HCT116 (cell line): ENCODE measurements around the gene WASF2.

Source experiments
- POLR2A ChIP-seq: IDR thresholded peaks from 2 replicates; pipeline ENCODE4 v1.7.0; 2011; ENCODE audit warnings: borderline replicate concordance; ENCODE audit not compliant: insufficient read depth, insufficient read length; ENCODE audit errors: extremely low read depth
- POLR2AphosphoS5 ChIP-seq: IDR thresholded peaks from 2 replicates; pipeline ENCODE4 v1.6.1; 2011; ENCODE audit warnings: mild to moderate bottlenecking, low read depth, low read length, moderate library complexity
- RAD21 ChIP-seq: IDR thresholded peaks from 2 replicates; pipeline ENCODE4 v1.6.1; 2012; ENCODE audit warnings: low read depth, mild to moderate bottlenecking
- TF ChIP-seq, protein P1 (sequence below), 3 experiments: fragments of 200-600 bp in 1 of 3; sonication (generic) in 1 of 3; IDR thresholded peaks in 2 of 3; conservative IDR thresholded peaks in 1 of 3; 2 replicates each; pipeline ENCODE4 v1.5.1; 2012 to 2017; ENCODE audit warnings: low read depth in 2 of 3, low read length in 2 of 3, antibody characterized with exemption in 1 of 3, borderline replicate concordance in 1 of 3, control low read depth in 1 of 3, mild to moderate bottlenecking in 1 of 3, mixed read lengths in 1 of 3, mixed run types in 1 of 3, moderate library complexity in 1 of 3; ENCODE audit not compliant: insufficient read depth in 1 of 3
- TF ChIP-seq, protein P2 (sequence below): IDR thresholded peaks from 2 replicates; pipeline ENCODE4 v1.6.1; 2012

DNA sequence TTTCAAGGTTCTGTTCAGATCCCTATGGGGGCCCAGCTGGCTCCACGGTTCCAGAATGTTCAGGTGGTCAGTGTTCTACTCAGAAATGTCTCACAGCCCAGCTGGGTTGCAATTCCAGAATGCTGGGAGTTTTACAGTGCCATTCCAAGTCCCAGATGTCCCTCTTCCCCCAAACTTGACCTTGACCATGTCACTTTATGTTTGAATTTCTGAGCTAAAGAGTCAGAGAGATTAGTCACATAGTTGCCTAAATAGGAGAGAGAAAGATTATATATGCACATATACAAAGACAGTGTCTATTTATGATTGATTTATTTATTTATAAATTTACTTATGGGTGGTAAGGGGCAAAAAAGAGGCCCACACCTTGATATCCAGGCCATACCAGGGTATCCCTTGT is 95.0 kb downstream of the WASF2 start:
- TF ChIP-seq, protein P1, sequence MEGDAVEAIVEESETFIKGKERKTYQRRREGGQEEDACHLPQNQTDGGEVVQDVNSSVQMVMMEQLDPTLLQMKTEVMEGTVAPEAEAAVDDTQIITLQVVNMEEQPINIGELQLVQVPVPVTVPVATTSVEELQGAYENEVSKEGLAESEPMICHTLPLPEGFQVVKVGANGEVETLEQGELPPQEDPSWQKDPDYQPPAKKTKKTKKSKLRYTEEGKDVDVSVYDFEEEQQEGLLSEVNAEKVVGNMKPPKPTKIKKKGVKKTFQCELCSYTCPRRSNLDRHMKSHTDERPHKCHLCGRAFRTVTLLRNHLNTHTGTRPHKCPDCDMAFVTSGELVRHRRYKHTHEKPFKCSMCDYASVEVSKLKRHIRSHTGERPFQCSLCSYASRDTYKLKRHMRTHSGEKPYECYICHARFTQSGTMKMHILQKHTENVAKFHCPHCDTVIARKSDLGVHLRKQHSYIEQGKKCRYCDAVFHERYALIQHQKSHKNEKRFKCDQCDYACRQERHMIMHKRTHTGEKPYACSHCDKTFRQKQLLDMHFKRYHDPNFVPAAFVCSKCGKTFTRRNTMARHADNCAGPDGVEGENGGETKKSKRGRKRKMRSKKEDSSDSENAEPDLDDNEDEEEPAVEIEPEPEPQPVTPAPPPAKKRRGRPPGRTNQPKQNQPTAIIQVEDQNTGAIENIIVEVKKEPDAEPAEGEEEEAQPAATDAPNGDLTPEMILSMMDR (IDR thresholded peaks at IDR 0.05 in 2 of 3, conservative IDR thresholded peaks at IDR 0.05 in 1 of 3; ENCODE audit: borderline replicate concordance in 1 of 3, insufficient read depth in 1 of 3, low read depth in 2 of 3, low read length in 2 of 3) = no peak
- TF ChIP-seq RAD21 (no peak), POLR2AphosphoS5 (no peak), POLR2A (no peak)
- TF ChIP-seq, protein P2, sequence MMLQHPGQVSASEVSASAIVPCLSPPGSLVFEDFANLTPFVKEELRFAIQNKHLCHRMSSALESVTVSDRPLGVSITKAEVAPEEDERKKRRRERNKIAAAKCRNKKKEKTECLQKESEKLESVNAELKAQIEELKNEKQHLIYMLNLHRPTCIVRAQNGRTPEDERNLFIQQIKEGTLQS = no peak
